H1 (cell line): Measurements from ENCODE around the gene CDCA7L. TPM values are rescaled to one million over a fixed set of nuclear protein-coding genes. Genes with fewer than 3 reads are reported as not detected.

Experiments used
- CTCF ChIA-PET: fragments of 300-600 bp; sonication (Branson Sonifier 250); formaldehyde crosslinking; loops from one replicate; lab custom pipeline; 2021; ENCODE audit not compliant: partially characterized antibody; lab: Charles Lee
- POLR2A ChIA-PET: fragments of 300-600 bp; sonication (Branson Sonifier 250); formaldehyde crosslinking; loops from one replicate; lab custom pipeline; 2021; ENCODE audit warnings: inconsistent platforms; ENCODE audit not compliant: partially characterized antibody; lab: Charles Lee
- DNase-seq, 2 experiments: peaks; one replicate each; pipeline versions ENCODE4 v3.0.0 to v3.0.0-alpha.2; 2010 to 2022; ENCODE audit warnings: low spot score in 2 of 2, low read depth in 1 of 2, mixed read lengths in 1 of 2
- FAIRE-seq: peaks from 2 replicates; lab custom pipeline; 2011; peaks lifted over from hg19 to GRCh38; lab: Jason Lieb, UNC
- H2AFZ ChIP-seq: 2 replicates; pipeline ENCODE4 v1.8.1; 2012; ENCODE audit warnings: low read length, inconsistent platforms
- H2AK5ac ChIP-seq: 2 replicates; pipeline ENCODE4 v1.6.1; 2013; ENCODE audit warnings: low read depth, low read length
- H2BK120ac ChIP-seq: replicated peaks from 2 replicates; pipeline ENCODE3; 2013; ENCODE audit warnings: low read depth, low read length, inconsistent platforms
- H2BK12ac ChIP-seq: 2 replicates; pipeline ENCODE4 v1.6.1; 2013; ENCODE audit warnings: low read depth, low read length
- H2BK15ac ChIP-seq: 2 replicates; pipeline ENCODE4 v1.6.1; 2013; ENCODE audit warnings: low read length
- H2BK20ac ChIP-seq: 2 replicates; pipeline ENCODE4 v1.6.1; 2013; ENCODE audit warnings: low read length
- H2BK5ac ChIP-seq: 2 replicates; pipeline ENCODE4 v1.6.1; 2013; ENCODE audit warnings: low read depth, low read length
- H3K14ac ChIP-seq: 2 replicates; pipeline ENCODE4 v1.6.1; 2013; ENCODE audit warnings: inconsistent platforms; ENCODE audit not compliant: insufficient read length
- H3K18ac ChIP-seq: 2 replicates; pipeline ENCODE4 v1.6.1; 2013; ENCODE audit warnings: low read length; ENCODE audit errors: extremely low read depth
- H3K23ac ChIP-seq: 2 replicates; pipeline ENCODE4 v1.6.1; 2013; ENCODE audit warnings: inconsistent platforms; ENCODE audit not compliant: insufficient read length
- H3K23me2 ChIP-seq: 2 replicates; pipeline ENCODE4 v1.6.1; 2013; ENCODE audit warnings: low read depth, low read length
- H3K27ac ChIP-seq: 2 replicates; pipeline ENCODE4 v1.6.1; 2011; ENCODE audit warnings: low read depth, low read length, inconsistent platforms
- H3K27me3 ChIP-seq, 4 experiments: replicated peaks in 1 of 4; 1 replicate in 1 of 4; 2 replicates in 3 of 4; pipeline versions ENCODE4 v1.6.1 to v1.8.1; 2011 to 2013; ENCODE audit warnings: low read length in 3 of 4, mild to moderate bottlenecking in 3 of 4, inconsistent platforms in 2 of 4, mixed read lengths in 2 of 4, moderate library complexity in 1 of 4; ENCODE audit not compliant: control insufficient read depth in 3 of 4, insufficient read depth in 3 of 4; ENCODE audit errors: extremely low read depth in 1 of 4
- H3K36me3 ChIP-seq, 4 experiments: 2 replicates each; pipeline versions ENCODE4 v1.6.1 to v1.8.1; 2011 to 2013; ENCODE audit warnings: mild to moderate bottlenecking in 4 of 4, low read length in 3 of 4, moderate library complexity in 2 of 4, control low read depth in 1 of 4, inconsistent platforms in 1 of 4; ENCODE audit not compliant: insufficient read depth in 4 of 4, control insufficient read depth in 2 of 4
- H3K4ac ChIP-seq: replicated peaks from 2 replicates; pipeline ENCODE3; 2013; ENCODE audit warnings: low read length, low read depth, mixed read lengths, inconsistent platforms; ENCODE audit not compliant: insufficient read length
- H3K4me1 ChIP-seq, 4 experiments: replicated peaks in 1 of 4; 1 replicate in 1 of 4; 2 replicates in 3 of 4; pipeline versions ENCODE4 v1.6.1 to v1.8.1; 2011 to 2013; ENCODE audit warnings: low read length in 3 of 4, inconsistent platforms in 2 of 4, mixed read lengths in 1 of 4; ENCODE audit not compliant: insufficient read depth in 4 of 4, control insufficient read depth in 3 of 4
- H3K4me2 ChIP-seq, 2 experiments: 2 replicates each; pipeline versions ENCODE4 v1.6.1 to v1.8.1; 2011 to 2013; ENCODE audit warnings: low read depth in 2 of 2, low read length in 2 of 2, control low read depth in 1 of 2, inconsistent platforms in 1 of 2, mild to moderate bottlenecking in 1 of 2; ENCODE audit not compliant: insufficient read depth in 1 of 2
- H3K4me3 ChIP-seq, 4 experiments: fragments of 200-600, 300-600 bp in 1 of 4; sonication (generic), shearing (Covaris generic), sonication (Bioruptor Twin) in 1 of 4; 2 replicates each; pipeline versions ENCODE4 v1.5.1 to v1.8.1; 2011 to 2016; ENCODE audit warnings: low read length in 4 of 4, low read depth in 3 of 4, control low read depth in 2 of 4, inconsistent platforms in 2 of 4, mild to moderate bottlenecking in 2 of 4, mixed read lengths in 1 of 4, moderate library complexity in 1 of 4; ENCODE audit not compliant: insufficient read depth in 2 of 4; ENCODE audit errors: extremely low read depth in 1 of 4
- H3K56ac ChIP-seq: replicated peaks from 2 replicates; pipeline ENCODE3; 2013; ENCODE audit warnings: low read depth, mild to moderate bottlenecking, mixed read lengths, low read length, inconsistent platforms; ENCODE audit not compliant: insufficient read length
- H3K79me1 ChIP-seq: 2 replicates; pipeline ENCODE4 v1.6.1; 2013; ENCODE audit warnings: low read depth, low read length, control low read depth
- H3K79me2 ChIP-seq, 2 experiments: 2 replicates each; pipeline versions ENCODE4 v1.6.1 to v1.8.1; 2012 to 2013; ENCODE audit warnings: low read length in 2 of 2, mild to moderate bottlenecking in 2 of 2, inconsistent platforms in 1 of 2; ENCODE audit not compliant: insufficient read depth in 2 of 2, control insufficient read depth in 1 of 2
- H3K9ac ChIP-seq, 4 experiments: replicated peaks in 1 of 4; 1 replicate in 1 of 4; 2 replicates in 3 of 4; pipeline versions ENCODE4 v1.6.1 to v1.8.1; 2011 to 2013; ENCODE audit warnings: low read depth in 3 of 4, low read length in 3 of 4, control low read depth in 2 of 4, mild to moderate bottlenecking in 2 of 4, moderate library complexity in 2 of 4, inconsistent platforms in 1 of 4; ENCODE audit errors: extremely low read depth in 1 of 4
- H3K9me3 ChIP-seq, 2 experiments: 2 replicates each; pipeline versions ENCODE4 v1.6.1 to v1.8.1; 2012 to 2013; ENCODE audit warnings: mild to moderate bottlenecking in 2 of 2, moderate library complexity in 2 of 2, control low read depth in 1 of 2, inconsistent platforms in 1 of 2, low read depth in 1 of 2, low read length in 1 of 2, mixed read lengths in 1 of 2; ENCODE audit not compliant: insufficient read depth in 2 of 2
- H4K20me1 ChIP-seq, 2 experiments: replicated peaks in 1 of 2; 2 replicates each; pipeline versions ENCODE3 to v1.8.1; 2011 to 2013; ENCODE audit warnings: inconsistent platforms in 2 of 2, low read length in 2 of 2, mild to moderate bottlenecking in 1 of 2; ENCODE audit not compliant: insufficient read depth in 2 of 2, control insufficient read depth in 1 of 2
- H4K5ac ChIP-seq: 2 replicates; pipeline ENCODE4 v1.6.1; 2013; ENCODE audit warnings: low read length, low read depth, mixed read lengths, inconsistent platforms; ENCODE audit not compliant: insufficient read length
- H4K8ac ChIP-seq: 2 replicates; pipeline ENCODE4 v1.8.0; 2013; ENCODE audit warnings: mild to moderate bottlenecking, moderate library complexity, low read length, inconsistent platforms; ENCODE audit not compliant: insufficient read depth; ENCODE audit errors: extremely low read depth
- H4K91ac ChIP-seq: replicated peaks from 2 replicates; pipeline ENCODE3; 2013; ENCODE audit warnings: low read length, mixed read lengths, inconsistent platforms; ENCODE audit not compliant: insufficient read length
- ASH2L ChIP-seq: fragments of 200-600, 300-600 bp; sonication (generic); IDR thresholded peaks from one replicate; pipeline ENCODE4 v1.7.1; 2017; ENCODE audit warnings: low read length
- BACH1 ChIP-seq: IDR thresholded peaks from 2 replicates; pipeline ENCODE4 v1.6.1; 2012; ENCODE audit warnings: low read length, improper control_type of control experiment
- BCL11A ChIP-seq, 2 experiments: IDR thresholded peaks; one replicate each; pipeline ENCODE4 v1.6.1; 2011; ENCODE audit warnings: low read depth in 2 of 2, low read length in 2 of 2, mild to moderate bottlenecking in 2 of 2
- CBX8 ChIP-seq: fragments of 300-800, 300-1000 bp; sonication (generic); IDR thresholded peaks from 2 replicates; pipeline ENCODE4 v1.7.1; 2016; ENCODE audit warnings: low read depth, low read length, borderline replicate concordance
- EZH2 ChIP-seq: fragments of 200-600 bp; sonication (generic); IDR thresholded peaks from 2 replicates; pipeline ENCODE4 v1.7.1; 2012; ENCODE audit warnings: low read depth, mild to moderate bottlenecking, moderate library complexity, low read length, inconsistent platforms; ENCODE audit not compliant: severe bottlenecking
- GABPA ChIP-seq: IDR thresholded peaks from 2 replicates; pipeline ENCODE4 v1.6.1; 2011; ENCODE audit warnings: mild to moderate bottlenecking, low read length, moderate library complexity, borderline replicate concordance; ENCODE audit not compliant: insufficient read depth
- PHF8 ChIP-seq: fragments of 200-600 bp; sonication (generic); conservative IDR thresholded peaks from 2 replicates; pipeline ENCODE4 v1.7.1; 2012; ENCODE audit warnings: low read depth, mild to moderate bottlenecking, inconsistent platforms, low read length, moderate library complexity
- RFX5 ChIP-seq: IDR thresholded peaks from 2 replicates; pipeline ENCODE4 v1.6.1; 2011; ENCODE audit warnings: low read depth, low read length, improper control_type of control experiment, borderline replicate concordance
- SUZ12 ChIP-seq: fragments of 200-600 bp; sonication (generic); IDR thresholded peaks from 2 replicates; pipeline ENCODE4 v1.6.1; 2012; ENCODE audit warnings: mild to moderate bottlenecking, inconsistent platforms, low read length, moderate library complexity, mixed read lengths
- TCF12 ChIP-seq: IDR thresholded peaks from 2 replicates; pipeline ENCODE4 v1.6.1; 2011; ENCODE audit warnings: low read depth, mild to moderate bottlenecking, low read length
- WGBS, 2 experiments: shearing (Covaris generic) in 1 of 2; methylation state at CpG; one replicate each; pipeline versions ENCODE4 v1.1.6 to v1.1.7; 2013 to 2015; ENCODE audit warnings: low lambda C conversion rate in 2 of 2, mixed read lengths in 2 of 2, inconsistent platforms in 1 of 2, low coverage in 1 of 2, missing lambda C conversion rate in 1 of 2; ENCODE audit not compliant: insufficient replicate concordance in 2 of 2, insufficient coverage in 1 of 2, insufficient read length in 1 of 2; ENCODE audit errors: extremely low coverage in 1 of 2, missing lambda C conversion rate in 1 of 2; 5-methylcytosine and 5-hydroxymethylcytosine counted together
- polyA plus RNA-seq, 7 experiments: library from polyadenylated mRNA; depleted of rRNA in 3 of 7; stranded (reverse) in 5 of 7; unstranded in 2 of 7; fragments of >200 nt in 5 of 7; fragments of 200-250 nt in 2 of 7; gene quantifications; 1 replicate in 5 of 7; 2 replicates in 1 of 7; 4 replicates in 1 of 7; pipeline versions ENCODE4 v1.2.1 to v1.2.3, GENCODE V29; 2011 to 2013; ENCODE audit warnings: missing spikeins in 2 of 7, mixed read lengths in 2 of 7
- total RNA-seq: library from RNA; stranded (reverse); fragmentation: NEBNext Ultra II Directional; extraction: Animal tissue kit (Norgen Biotek cat#: 25700); gene quantifications from 2 replicates; pipeline ENCODE4 v1.2.1, GENCODE V29; 2021
- TF ChIP-seq, protein P1 (sequence below): IDR thresholded peaks from 2 replicates; pipeline ENCODE4 v1.6.1; 2012; ENCODE audit warnings: inconsistent platforms
- TF ChIP-seq, protein P2 (sequence below): IDR thresholded peaks from 2 replicates; pipeline ENCODE4 v1.6.1; 2011; ENCODE audit warnings: low read depth, mild to moderate bottlenecking, low read length; ENCODE audit not compliant: insufficient read depth

CDCA7L gene
- total and polyA plus RNA-seq, 2 of the 8 experiments (the other 6 are each of a cell fraction or from before 2014, with no cell fraction given): 93.8 to 168 TPM

DNA sequence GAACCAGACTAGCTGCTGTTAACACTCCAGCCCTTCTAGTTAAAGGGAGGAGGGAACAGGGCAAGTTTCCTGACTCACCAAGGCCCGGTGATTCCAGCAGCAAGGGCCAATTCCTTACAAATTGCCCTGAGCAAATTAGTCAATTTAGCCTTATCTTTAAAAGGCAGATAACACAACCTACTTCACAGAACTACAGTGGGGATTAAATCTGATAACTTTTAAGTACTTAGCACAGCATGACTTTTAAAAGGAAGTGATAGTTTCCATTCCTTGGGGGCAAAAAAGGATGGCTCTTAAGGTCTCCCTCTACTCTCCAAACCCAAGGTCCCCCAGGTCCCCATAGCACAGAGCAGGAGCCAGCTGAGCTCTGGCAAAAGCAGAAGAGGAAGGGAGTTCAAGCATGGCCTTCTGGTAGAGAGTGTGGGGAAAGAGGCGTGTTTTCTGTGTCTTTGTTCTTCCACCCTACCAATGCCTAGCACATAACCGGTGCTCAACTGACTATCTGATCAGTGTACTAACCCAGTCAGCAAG lies 4.0 kb downstream of the CDCA7L start:
- no peaks in the 10 kb centered on the region for H3K27me3 ChIP-seq
- H4K5ac ChIP-seq: no peak overlapping the region
- H3K36me3 ChIP-seq: peaks cover 0 to 12% (median 1%) of the 10 kb centered on the region in 4 experiments; a peak in 2 of 8 replicates
- peaks cover 4 to 24% (median 20%) of the 10 kb centered on the region in 4 experiments; a peak in 6 of 7 replicates for H3K4me1 ChIP-seq
- no peak overlapping the region for H3K23ac ChIP-seq
- ChIA-PET CTCF (no interaction called here), POLR2A (interaction anchor here (1.2 to 2.7 kb wide), 3 partner anchors 9 to 14 kb away, joined by 3 to 12 read pairs (median 5); no protein-coding TSS in a partner anchor)
- H3K18ac ChIP-seq: no peak overlapping the region
- no peak overlapping the region for H4K91ac ChIP-seq
- DNase-seq (no peak), FAIRE-seq (no peak)
- 0 out of 2 replicates have a peak overlapping the region, but pooled peaks have one; percentile 9 for H2AK5ac ChIP-seq
- H3K56ac ChIP-seq: no peak overlapping the region
- H3K9me3 ChIP-seq: no peaks in the 10 kb centered on the region
- no peak overlapping the region for H3K14ac ChIP-seq
- no peak overlapping the region; a peak in 1 of 7 replicates for H3K9ac ChIP-seq
- no peak overlapping the region for H3K27ac ChIP-seq
- no peak overlapping the region for H2BK120ac ChIP-seq
- H3K23me2 ChIP-seq: peaks cover 4% of the 10 kb centered on the region; the same call in 1 of the 2 replicates
- H3K4me3 ChIP-seq: no peak overlapping the region
- no peak overlapping the region for H2BK12ac ChIP-seq
- no peak overlapping the region for H2BK5ac ChIP-seq
- peaks cover 15 to 19% of the 10 kb centered on the region in 2 experiments for H4K20me1 ChIP-seq
- 84% methylated on average over 3 of the region's 3 CpGs; no CpG with 5 or more reads in 1 of the 2 experiments for WGBS, 2 experiments
- no peak overlapping the region for H4K8ac ChIP-seq
- H2BK15ac ChIP-seq: 0 out of 2 replicates have a peak overlapping the region, but pooled peaks have one; percentile 61
- peaks cover 24 to 83% of the 10 kb centered on the region in 2 experiments for H3K79me2 ChIP-seq
- peaks cover 13% of the 10 kb centered on the region for H3K79me1 ChIP-seq
- no peak overlapping the region for H2AFZ ChIP-seq
- H3K4ac ChIP-seq: no peak overlapping the region
- H3K4me2 ChIP-seq: peak overlapping the region in 1 of 2 experiments; percentile 76; a peak in 2 of 4 replicates
- no peak overlapping the region for H2BK20ac ChIP-seq
- TF ChIP-seq BCL11A (IDR thresholded peaks at IDR 0.05; ENCODE audit: low read depth in 2 of 2, low read length in 2 of 2): no peak
- no peak for TF ChIP-seq TCF12
- no peak for TF ChIP-seq GABPA
- TF ChIP-seq RFX5: no peak
- TF ChIP-seq PHF8: no peak
- TF ChIP-seq EZH2: no peak
- no peak for TF ChIP-seq SUZ12
- no peak for TF ChIP-seq CBX8
- TF ChIP-seq, protein P1, sequence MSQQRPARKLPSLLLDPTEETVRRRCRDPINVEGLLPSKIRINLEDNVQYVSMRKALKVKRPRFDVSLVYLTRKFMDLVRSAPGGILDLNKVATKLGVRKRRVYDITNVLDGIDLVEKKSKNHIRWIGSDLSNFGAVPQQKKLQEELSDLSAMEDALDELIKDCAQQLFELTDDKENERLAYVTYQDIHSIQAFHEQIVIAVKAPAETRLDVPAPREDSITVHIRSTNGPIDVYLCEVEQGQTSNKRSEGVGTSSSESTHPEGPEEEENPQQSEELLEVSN: no peak
- TF ChIP-seq ASH2L: no peak
- TF ChIP-seq BACH1: no peak
- TF ChIP-seq, protein P2, sequence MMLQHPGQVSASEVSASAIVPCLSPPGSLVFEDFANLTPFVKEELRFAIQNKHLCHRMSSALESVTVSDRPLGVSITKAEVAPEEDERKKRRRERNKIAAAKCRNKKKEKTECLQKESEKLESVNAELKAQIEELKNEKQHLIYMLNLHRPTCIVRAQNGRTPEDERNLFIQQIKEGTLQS: no peak
